ENCODE measurements around the gene NUP210. TPM values are rescaled to one million over a fixed set of nuclear protein-coding genes. Genes with fewer than 3 reads are reported as not detected.

NUP210 gene
- total RNA-seq, 3 donors from 2014 or later = 6.7 to 14.8 (median 8.1) TPM

DNA sequence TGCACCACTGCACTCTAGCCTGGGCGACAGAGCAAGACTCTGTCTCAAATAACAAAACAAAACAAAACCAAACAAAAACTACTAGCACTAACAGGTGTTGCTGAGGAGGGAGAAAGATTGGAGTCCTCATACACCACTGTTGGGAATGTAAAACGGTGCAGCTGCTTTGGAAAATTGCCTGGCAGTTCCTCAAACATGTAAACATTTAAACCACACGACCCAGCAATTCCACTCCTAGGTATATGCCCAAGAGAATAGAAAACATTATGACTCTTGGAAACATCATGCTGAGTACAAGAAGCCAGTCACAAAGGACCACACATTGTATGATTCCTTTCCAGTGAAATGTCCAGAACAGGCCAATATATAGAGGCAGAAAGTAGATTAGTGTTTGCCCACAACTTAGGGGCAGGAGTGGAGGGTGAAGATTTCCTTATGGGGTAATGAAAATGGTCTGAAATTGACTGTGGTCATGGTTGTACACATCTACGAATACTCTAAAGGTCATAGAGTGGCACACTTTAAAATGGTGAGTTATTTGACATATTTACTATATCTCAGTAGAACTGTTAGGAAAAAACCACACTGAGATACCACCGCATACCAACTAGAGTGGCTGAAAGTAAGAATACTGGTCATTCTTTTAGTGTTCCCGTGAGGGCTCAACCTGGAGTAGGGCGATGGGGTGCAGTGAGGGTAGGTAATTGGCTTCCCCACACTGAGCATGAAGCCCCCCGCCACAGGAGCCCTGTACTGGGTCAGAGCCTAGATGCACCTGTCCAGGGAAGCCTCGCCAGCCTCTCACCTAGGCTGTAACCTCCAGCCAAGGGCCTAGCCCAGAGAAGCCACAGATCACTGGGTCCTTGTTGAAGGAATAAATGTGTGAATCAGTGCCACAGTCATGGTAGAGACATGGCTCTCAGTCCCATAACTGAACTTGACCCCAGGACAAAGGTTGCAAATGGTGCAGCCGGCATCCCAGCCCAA, 131.1 kb downstream of the NUP210 start:
- ATAC-seq = no peak

DNA sequence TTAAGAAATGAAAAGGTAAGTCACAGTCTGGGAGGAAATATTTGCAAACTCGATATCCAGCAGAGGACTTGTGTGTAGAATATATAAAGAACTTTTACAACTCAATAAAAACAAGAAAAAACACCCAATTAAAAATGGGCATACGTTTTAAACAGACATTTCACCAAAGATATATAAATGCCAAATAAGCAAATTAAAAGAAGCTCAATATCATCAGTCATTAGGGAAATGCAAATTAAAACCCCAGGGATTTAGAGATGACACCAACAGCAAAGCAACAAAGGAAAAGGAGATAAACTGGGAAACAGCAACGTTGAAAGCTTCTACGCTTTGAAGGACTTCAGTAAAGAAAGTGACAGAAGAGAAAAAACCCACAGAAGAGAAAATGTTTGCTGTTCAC, 132.3 kb downstream of the NUP210 start:
- TF ChIP-seq, protein P1, sequence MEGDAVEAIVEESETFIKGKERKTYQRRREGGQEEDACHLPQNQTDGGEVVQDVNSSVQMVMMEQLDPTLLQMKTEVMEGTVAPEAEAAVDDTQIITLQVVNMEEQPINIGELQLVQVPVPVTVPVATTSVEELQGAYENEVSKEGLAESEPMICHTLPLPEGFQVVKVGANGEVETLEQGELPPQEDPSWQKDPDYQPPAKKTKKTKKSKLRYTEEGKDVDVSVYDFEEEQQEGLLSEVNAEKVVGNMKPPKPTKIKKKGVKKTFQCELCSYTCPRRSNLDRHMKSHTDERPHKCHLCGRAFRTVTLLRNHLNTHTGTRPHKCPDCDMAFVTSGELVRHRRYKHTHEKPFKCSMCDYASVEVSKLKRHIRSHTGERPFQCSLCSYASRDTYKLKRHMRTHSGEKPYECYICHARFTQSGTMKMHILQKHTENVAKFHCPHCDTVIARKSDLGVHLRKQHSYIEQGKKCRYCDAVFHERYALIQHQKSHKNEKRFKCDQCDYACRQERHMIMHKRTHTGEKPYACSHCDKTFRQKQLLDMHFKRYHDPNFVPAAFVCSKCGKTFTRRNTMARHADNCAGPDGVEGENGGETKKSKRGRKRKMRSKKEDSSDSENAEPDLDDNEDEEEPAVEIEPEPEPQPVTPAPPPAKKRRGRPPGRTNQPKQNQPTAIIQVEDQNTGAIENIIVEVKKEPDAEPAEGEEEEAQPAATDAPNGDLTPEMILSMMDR (IDR thresholded peaks at IDR 0.05) = no peak
- DNase-seq (no peak), ATAC-seq (no peak)

More for the DNA sequence above, 131.1 kb downstream of the NUP210 start:
- TF ChIP-seq, protein P1 (IDR thresholded peaks at IDR 0.05) = no peak
- Histone ChIP-seq H3K36me3 (ENCODE audit: low read depth) (no peaks in the 10 kb centered on the region), H3K4me1 (ENCODE audit: low read depth) (no peaks in the 10 kb centered on the region), H3K4me3 (no peak overlapping the region), H3K9me3 (no peaks in the 10 kb centered on the region)
- DNase-seq = no peak
- intact Hi-C loops (cut with DNase I, micrococcal nuclease) = no loop called here

DNA sequence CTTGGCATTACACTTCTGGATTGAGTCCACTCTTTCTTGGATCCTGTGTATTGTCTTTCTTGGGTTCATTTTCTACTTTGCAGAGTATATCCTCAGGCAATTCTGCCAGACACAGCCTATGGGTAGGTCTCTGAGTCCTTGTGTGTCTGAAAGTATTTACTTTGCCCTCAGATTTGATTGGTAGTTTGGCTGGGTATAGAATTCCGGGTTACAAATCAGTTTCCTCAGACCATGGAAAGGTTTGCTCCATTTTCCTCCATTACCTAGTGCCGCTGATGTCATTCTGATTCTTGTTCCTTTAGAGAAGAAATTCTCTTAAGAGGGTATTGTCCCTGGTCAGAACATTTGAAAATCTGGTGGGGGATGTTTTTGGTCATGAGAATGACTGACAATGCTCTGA, 133.2 kb downstream of the NUP210 start:
- Histone ChIP-seq H3K36me3 (ENCODE audit: low read depth) (no peaks in the 10 kb centered on the region), H3K4me1 (ENCODE audit: low read depth) (no peaks in the 10 kb centered on the region), H3K9me3 (no peaks in the 10 kb centered on the region), H3K4me3 (no peak overlapping the region)
- DNase-seq (no peak), ATAC-seq (no peak)
- intact Hi-C loops (cut with DNase I, micrococcal nuclease) = no loop called here
- TF ChIP-seq, protein P1 (IDR thresholded peaks at IDR 0.05) = no peak

More for the DNA sequence above, 132.3 kb downstream of the NUP210 start:
- intact Hi-C loops (cut with DNase I, micrococcal nuclease) = no loop called here
- no peaks in the 10 kb centered on the region for H3K4me1 ChIP-seq (ENCODE audit: low read depth)
- no peaks in the 10 kb centered on the region for H3K9me3 ChIP-seq
- H3K4me3 ChIP-seq = no peak overlapping the region
- H3K36me3 ChIP-seq (ENCODE audit: low read depth) = no peaks in the 10 kb centered on the region

DNA sequence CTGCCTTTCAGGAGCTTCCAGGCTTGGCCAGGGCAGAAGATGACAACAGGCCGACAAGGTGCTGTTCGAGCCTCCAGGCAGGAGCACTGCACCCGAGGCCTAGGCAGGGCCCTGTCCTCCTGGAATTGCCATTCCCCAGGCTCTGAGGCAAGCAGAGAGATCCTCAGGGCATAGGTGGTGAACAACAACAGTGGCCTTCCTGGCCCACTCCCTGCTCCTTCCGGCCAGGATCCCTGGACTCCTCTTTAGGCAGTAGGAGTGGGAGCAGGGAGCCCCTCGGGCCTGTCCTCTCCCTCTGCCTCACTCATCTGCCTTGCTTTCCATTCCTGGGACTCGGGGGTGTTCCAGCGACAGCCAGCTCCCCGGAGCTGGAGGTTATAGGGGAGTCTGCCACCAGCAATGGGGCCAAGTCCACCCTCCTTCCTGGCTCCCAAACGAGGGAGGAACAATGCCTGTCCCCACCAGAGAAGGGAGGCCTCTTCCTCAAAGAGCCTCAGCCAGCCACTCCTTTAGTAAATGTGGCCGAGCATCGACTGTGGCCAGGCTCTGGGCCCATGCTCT, 135.0 kb downstream of the NUP210 start:
- DNase-seq (no peak), ATAC-seq (no peak)
- TF ChIP-seq, protein P1 (IDR thresholded peaks at IDR 0.05) = no peak
- Histone ChIP-seq H3K9me3 (no peaks in the 10 kb centered on the region), H3K4me1 (ENCODE audit: low read depth) (no peaks in the 10 kb centered on the region), H3K36me3 (ENCODE audit: low read depth) (no peaks in the 10 kb centered on the region), H3K4me3 (no peak overlapping the region)
- intact Hi-C loops (cut with DNase I, micrococcal nuclease) = no loop called here

DNA sequence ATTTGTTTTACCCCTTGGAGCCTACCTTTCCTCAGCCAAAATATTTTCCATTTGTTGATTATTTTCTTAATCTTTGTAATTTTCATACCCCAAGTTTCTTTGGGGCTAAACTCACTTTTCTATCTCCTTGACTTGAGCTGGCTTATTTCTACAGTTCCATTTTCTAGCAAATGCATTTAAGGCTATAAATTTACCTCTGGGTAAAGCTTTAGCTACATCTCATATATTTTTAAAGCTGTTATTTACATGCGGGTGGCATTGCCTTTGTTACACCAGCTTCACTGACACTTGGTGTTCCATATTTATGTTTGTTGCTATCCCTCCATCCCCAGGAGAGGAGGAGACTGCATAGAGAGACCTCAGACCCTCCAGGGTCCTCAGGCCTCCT, 136.3 kb downstream of the NUP210 start:
- intact Hi-C loops (cut with DNase I, micrococcal nuclease) = no loop called here
- H3K4me1 ChIP-seq (ENCODE audit: low read depth) = no peaks in the 10 kb centered on the region
- DNase-seq (no peak), ATAC-seq (no peak)
- no peak overlapping the region for H3K4me3 ChIP-seq
- TF ChIP-seq, protein P1 (IDR thresholded peaks at IDR 0.05) = no peak
- H3K36me3 ChIP-seq (ENCODE audit: low read depth) = no peaks in the 10 kb centered on the region
- H3K9me3 ChIP-seq = no peaks in the 10 kb centered on the region
